Stimulated activated CD4-positive, alpha-beta T cell treated with anti-CD3 and anti-CD28 coated beads, TNF-alpha, amount 100 ng/mL, for 48 hours (primary cell): ENCODE data around the gene DCUN1D3.
"Not testable (repeated sequence)": the region's sequence is repeated elsewhere in the genome, so short reads cannot be mapped to it uniquely, and the experiment has no call there.

Experiments used
- DNase-seq, 3 donors: peaks; one replicate each; pipeline ENCODE4 v3.0.0-alpha.2; 2020; ENCODE audit warnings: low read depth in 3 of 3

DCUN1D3 gene

GRCh38 chr16:20887207-20887606 lies 13.0 kb downstream of the DCUN1D3 start:
- no peak for DNase-seq

- DNase-seq, result no peak
Observed at GRCh38 chr16:20886320-20886719, 13.8 kb downstream of the DCUN1D3 start.

- no peak for DNase-seq
Observed at GRCh38 chr16:20884240-20884556, 16.0 kb downstream of the DCUN1D3 start.

- DNase-seq, result no peak
Observed at GRCh38 chr16:20883554-20884239, 16.5 kb downstream of the DCUN1D3 start.

GRCh38 chr16:20881503-20881878 lies 18.7 kb downstream of the DCUN1D3 start:
- DNase-seq, result no peak

- DNase-seq, result no peak
Observed at GRCh38 chr16:20880867-20881502, 19.2 kb downstream of the DCUN1D3 start.

- DNase-seq, result no peak
Observed at GRCh38 chr16:20879175-20880040, 20.8 kb downstream of the DCUN1D3 start.

GRCh38 chr16:20878682-20879147 lies 21.4 kb downstream of the DCUN1D3 start:
- DNase-seq, result no peak

- DNase-seq, result no peak
Observed at GRCh38 chr16:20875355-20875650, 24.9 kb downstream of the DCUN1D3 start.

GRCh38 chr16:20874088-20874581 lies 26.0 kb downstream of the DCUN1D3 start:
- DNase-seq, result no peak

GRCh38 chr16:20873331-20873730 lies 26.8 kb downstream of the DCUN1D3 start:
- no peak for DNase-seq

GRCh38 chr16:20871941-20872815 lies 28.0 kb downstream of the DCUN1D3 start:
- DNase-seq, result no peak

- DNase-seq, result no peak
Observed at GRCh38 chr16:20871258-20871657, 28.9 kb downstream of the DCUN1D3 start.

- DNase-seq, result no peak
Observed at GRCh38 chr16:20870122-20870820, 29.9 kb downstream of the DCUN1D3 start.

GRCh38 chr16:20868890-20869289 lies 31.3 kb downstream of the DCUN1D3 start:
- DNase-seq, result no peak

GRCh38 chr16:20867585-20867984 lies 32.6 kb downstream of the DCUN1D3 start:
- no peak for DNase-seq

GRCh38 chr16:20866801-20867200 lies 33.4 kb downstream of the DCUN1D3 start:
- DNase-seq, result no peak

GRCh38 chr16:20866145-20866772 lies 33.9 kb downstream of the DCUN1D3 start:
- DNase-seq, result no peak

- no peak for DNase-seq
Observed at GRCh38 chr16:20865420-20866131, 34.6 kb downstream of the DCUN1D3 start.

- DNase-seq, result not testable (repeated sequence)
Observed at GRCh38 chr16:20864376-20864775, 35.8 kb downstream of the DCUN1D3 start.
